Natural killer cell (primary cell): Measurements from ENCODE around the gene TMEM117. TPM values are rescaled to one million over a fixed set of nuclear protein-coding genes. Genes with fewer than 3 reads are reported as not detected.

Experiments used
- ATAC-seq, 3 donors: fragments of 150-1000 bp in 2 of 3; fragments of 200-7000 bp in 1 of 3; cut with Tn5 transposase; 1 replicate in 1 of 3; 2 replicates in 2 of 3; pipeline ENCODE4 v1.10.0; 2021; ENCODE audit warnings: mild to moderate bottlenecking in 2 of 3, moderate library complexity in 2 of 3
- DNase-seq, 2 donors: peaks; one replicate each; pipeline versions ENCODE4 v3.0.0 to v3.0.0-alpha.2; 2013 to 2021; ENCODE audit warnings: mixed read lengths in 1 of 2
- H3K27ac ChIP-seq: one replicate; pipeline ENCODE4 v1.5.1; 2013; ENCODE audit warnings: mild to moderate bottlenecking, low read length
- H3K27me3 ChIP-seq: one replicate; pipeline ENCODE4 v1.6.1; 2013; ENCODE audit warnings: low read length; ENCODE audit not compliant: control insufficient read depth, insufficient read depth
- H3K36me3 ChIP-seq: one replicate; pipeline ENCODE4 v1.6.1; 2013; ENCODE audit warnings: low read length; ENCODE audit not compliant: control insufficient read depth, insufficient read depth
- H3K4me1 ChIP-seq: one replicate; pipeline ENCODE4 v1.6.1; 2013; ENCODE audit warnings: low read length; ENCODE audit not compliant: control insufficient read depth, insufficient read depth
- H3K4me3 ChIP-seq: one replicate; pipeline ENCODE4 v1.5.1; 2013; ENCODE audit warnings: low read length
- H3K9me3 ChIP-seq: one replicate; pipeline ENCODE4 v1.6.1; 2013; ENCODE audit warnings: low read length; ENCODE audit not compliant: control insufficient read depth, insufficient read depth
- H3K27ac Mint-ChIP-seq, 2 donors: one replicate each; pipeline ENCODE4 v1.8.0; 2022; ENCODE audit warnings: mild to moderate bottlenecking in 2 of 2, mixed read lengths in 2 of 2, moderate library complexity in 1 of 2
- H3K27me3 Mint-ChIP-seq, 2 donors: one replicate each; pipeline ENCODE4 v1.8.0; 2022; ENCODE audit warnings: low read depth in 2 of 2, mixed read lengths in 2 of 2
- H3K36me3 Mint-ChIP-seq: one replicate; pipeline ENCODE4 v1.8.0; 2022; ENCODE audit warnings: mixed read lengths
- H3K4me1 Mint-ChIP-seq, 2 donors: one replicate each; pipeline ENCODE4 v1.8.0; 2022; ENCODE audit warnings: mixed read lengths in 2 of 2
- H3K4me3 Mint-ChIP-seq: one replicate; pipeline ENCODE4 v1.8.0; 2022; ENCODE audit warnings: mild to moderate bottlenecking, moderate library complexity, mixed read lengths
- H3K9me3 Mint-ChIP-seq, 2 donors: one replicate each; pipeline ENCODE4 v1.8.0; 2022; ENCODE audit warnings: mixed read lengths in 2 of 2
- CTCF ChIP-seq: fragments of 200-600 bp; IDR thresholded peaks from one replicate; pipeline ENCODE4 v1.8.0; 2022; ENCODE audit warnings: antibody characterized with exemption
- WGBS: methylation state at CpG from one replicate; pipeline ENCODE4 v1.1.7; 2013; ENCODE audit warnings: missing lambda C conversion rate; ENCODE audit not compliant: insufficient coverage; 5-methylcytosine and 5-hydroxymethylcytosine counted together
- intact Hi-C: fragments of 100-400 bp; cut with micrococcal nuclease; formaldehyde crosslinking; loops from one replicate; pipeline ENCODE4 v1.14.2; 2022
- total RNA-seq, 4 donors: library from RNA; stranded (reverse); fragments of 120-200 nt in 1 of 4; gene quantifications; one replicate each; pipeline versions ENCODE4 v1.2.3 to v1.2.4, GENCODE V29; 2013 to 2022

Gene TMEM117
- total RNA-seq, 3 donors from 2014 or later (not counting 1 experiment from before 2014, with no cell fraction given), result 7.1 to 8.1 (median 7.9) TPM

- Mint-ChIP-seq H3K27ac (no peak overlapping the region), H3K36me3 (no peaks in the 10 kb centered on the region), H3K9me3 (peaks cover 0 to 2% of the 10 kb centered on the region in 2 donors), H3K4me3 (no peak overlapping the region), H3K4me1 (peaks cover 4 to 6% of the 10 kb centered on the region in 2 donors), H3K27me3 (no peaks in the 10 kb centered on the region)
- intact Hi-C loops, result no loop called here
- H3K9me3 ChIP-seq, result no peaks in the 10 kb centered on the region
- TF ChIP-seq CTCF, result peak; percentile 13
- H3K27me3 ChIP-seq, result no peaks in the 10 kb centered on the region
- peak in 1 of 2 donors; percentile 49 for DNase-seq
- no peaks in the 10 kb centered on the region for H3K36me3 ChIP-seq
- ATAC-seq, result no peak
- WGBS, result 50% methylated on average over 2 of the region's 2 CpGs
- H3K4me3 ChIP-seq, result no peak overlapping the region
- H3K27ac ChIP-seq, result no peak overlapping the region
- no peaks in the 10 kb centered on the region for H3K4me1 ChIP-seq
These were observed 122.0 kb downstream of the TMEM117 start for GRCh38 chr12:43957732-43958372.

- Histone ChIP-seq H3K4me1 (no peaks in the 10 kb centered on the region), H3K9me3 (no peaks in the 10 kb centered on the region), H3K27me3 (no peaks in the 10 kb centered on the region), H3K36me3 (no peaks in the 10 kb centered on the region), H3K27ac (no peak overlapping the region), H3K4me3 (no peak overlapping the region)
- Mint-ChIP-seq H3K27me3 (no peaks in the 10 kb centered on the region), H3K4me1 (no peaks in the 10 kb centered on the region), H3K9me3 (peaks cover 0 to 3% of the 10 kb centered on the region in 2 donors), H3K36me3 (no peaks in the 10 kb centered on the region), H3K27ac (no peak overlapping the region), H3K4me3 (no peak overlapping the region)
- no peak for ATAC-seq
- no peak for TF ChIP-seq CTCF
- intact Hi-C loops, result no loop called here
- no peak for DNase-seq
- WGBS, result 100% methylated on average over 1 of the region's 2 CpGs
These were observed 128.2 kb downstream of the TMEM117 start for GRCh38 chr12:43964033-43964432.

DNA sequence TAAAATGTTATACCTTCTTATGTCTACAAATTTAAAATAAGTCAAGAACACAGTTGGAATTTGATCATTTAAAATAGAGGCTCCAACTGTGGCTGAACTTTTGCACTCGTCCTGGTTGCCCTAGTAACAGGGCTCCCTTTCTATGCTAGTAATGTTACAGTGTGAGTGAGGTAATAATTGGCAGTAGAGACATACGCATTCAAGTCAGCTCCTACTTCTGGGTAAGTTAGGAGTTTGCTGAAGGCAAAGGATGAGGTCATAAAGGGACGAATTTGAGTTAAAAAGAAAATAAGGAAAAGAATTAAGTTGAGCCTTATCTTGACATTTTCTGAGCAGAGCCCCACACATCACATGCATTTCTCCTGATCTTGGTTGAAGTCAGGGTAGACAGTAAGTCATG is 129.1 kb downstream of the TMEM117 start:
- TF ChIP-seq CTCF, result no peak
- 81% methylated on average over 3 of the region's 3 CpGs for WGBS

DNA sequence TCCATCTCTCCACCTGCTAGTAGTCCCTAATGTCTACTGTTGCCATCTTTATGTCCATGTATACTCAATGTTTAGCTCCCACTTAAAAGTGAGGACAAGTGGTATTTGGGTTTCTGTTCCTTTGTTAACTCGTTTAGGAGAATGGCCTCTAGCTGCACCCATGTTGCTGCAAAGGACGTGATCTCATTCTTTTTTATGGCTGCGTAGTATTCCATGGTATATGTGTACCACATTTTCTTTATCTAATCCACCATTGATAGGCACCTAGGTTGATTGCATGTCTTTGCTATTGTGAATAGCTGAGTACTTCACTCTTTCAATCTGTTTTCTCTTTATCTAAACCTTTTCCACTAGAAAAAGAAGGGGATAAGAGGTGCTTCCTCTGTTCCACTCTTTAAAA is 130.0 kb downstream of the TMEM117 start:
- ATAC-seq, result no peak
- H3K4me3 ChIP-seq, result no peak overlapping the region
- no peak overlapping the region for H3K4me3 Mint-ChIP-seq
- H3K27me3 ChIP-seq, result no peaks in the 10 kb centered on the region
- H3K9me3 ChIP-seq, result no peaks in the 10 kb centered on the region
- H3K27me3 Mint-ChIP-seq, result no peaks in the 10 kb centered on the region
- intact Hi-C loops, result no loop called here
- no peak overlapping the region for H3K27ac ChIP-seq
- no peak for TF ChIP-seq CTCF
- no peak for DNase-seq
- no peaks in the 10 kb centered on the region for H3K36me3 ChIP-seq
- no peak overlapping the region for H3K27ac Mint-ChIP-seq
- whole genome bisulfite sequencing, result 77% methylated on average over 2 of the region's 3 CpGs
- no peaks in the 10 kb centered on the region for H3K36me3 Mint-ChIP-seq
- no peaks in the 10 kb centered on the region for H3K4me1 ChIP-seq
- H3K4me1 Mint-ChIP-seq, result no peaks in the 10 kb centered on the region
- peaks cover 0 to 3% of the 10 kb centered on the region in 2 donors for H3K9me3 Mint-ChIP-seq

More for the DNA sequence above, 129.1 kb downstream of the TMEM117 start:
- Histone ChIP-seq H3K27me3 (no peaks in the 10 kb centered on the region), H3K27ac (no peak overlapping the region), H3K4me1 (no peaks in the 10 kb centered on the region), H3K4me3 (no peak overlapping the region), H3K36me3 (no peaks in the 10 kb centered on the region), H3K9me3 (no peaks in the 10 kb centered on the region)
- no peak for ATAC-seq
- DNase-seq, result no peak
- Mint-ChIP-seq H3K9me3 (peaks cover 0 to 3% of the 10 kb centered on the region in 2 donors), H3K4me1 (no peaks in the 10 kb centered on the region), H3K27me3 (no peaks in the 10 kb centered on the region), H3K36me3 (no peaks in the 10 kb centered on the region), H3K4me3 (no peak overlapping the region), H3K27ac (no peak overlapping the region)
- intact Hi-C loops, result no loop called here
